ENCODE data around the gene BTN1A1. TPM values are rescaled to one million over a fixed set of nuclear protein-coding genes. Genes with fewer than 3 reads are reported as not detected.

The BTN1A1 gene
- total and polyA plus RNA-seq, 9 of the 15 experiments (the other 6 are each of a cell fraction or from before 2014, with no cell fraction given) = 0.01 to 0.15 (median 0.06) TPM; not detected in 4

- TF ChIP-seq ZNF398 (CRISPR knock-in tag; IDR thresholded peaks at IDR 0.05) = 0 out of 2 replicates have a peak, but pooled peaks have one; percentile 48
- TF ChIP-seq EP300 (IDR thresholded peaks at IDR 0.05; ENCODE audit: low read length) = no peak
- TF ChIP-seq SIRT6 (IDR thresholded peaks at IDR 0.05; ENCODE audit: low read depth, low read length) = no peak
- TF ChIP-seq TEAD2 (tag; IDR thresholded peaks at IDR 0.05) = peak; percentile 63; the same call in 1 of the 2 replicates
- TF ChIP-seq ZNF280B (CRISPR knock-in tag; IDR thresholded peaks at IDR 0.05) = no peak
- TF ChIP-seq FOXK2 (conservative IDR thresholded peaks at IDR 0.05 in 1 of 2, IDR thresholded peaks at IDR 0.05 in 1 of 2; ENCODE audit: low read depth in 2 of 2) = peak in 1 of 2 experiments; percentile 28; a peak in 1 of 4 replicates
- peak; percentile 50; the same call in 1 of the 2 replicates for TF ChIP-seq ZNF24 (IDR thresholded peaks at IDR 0.05)
- peak; percentile 86 for TF ChIP-seq KLF13 (tag; IDR thresholded peaks at IDR 0.05; ENCODE audit: borderline replicate concordance, low read depth)
- no peak for TF ChIP-seq ARHGAP35 (IDR thresholded peaks at IDR 0.05; ENCODE audit: partially characterized antibody)
- TF ChIP-seq RBM25 (IDR thresholded peaks at IDR 0.05; ENCODE audit: low read depth, low read length, severe bottlenecking) = no peak
- no peak for TF ChIP-seq ZC3H8 (IDR thresholded peaks at IDR 0.05)
- TF ChIP-seq ZNF507 (tag; conservative IDR thresholded peaks at IDR 0.05) = no peak
- TF ChIP-seq SMARCC2 (IDR thresholded peaks at IDR 0.05; ENCODE audit: low read depth) = 0 out of 2 replicates have a peak, but pooled peaks have one; percentile 17
- TF ChIP-seq DPF2 (IDR thresholded peaks at IDR 0.05) = peak; percentile 67
- TF ChIP-seq GABPB1 (CRISPR knock-in tag; IDR thresholded peaks at IDR 0.05) = peak; percentile 50; the same call in 1 of the 2 replicates
- TF ChIP-seq TRIM24 (IDR thresholded peaks at IDR 0.05) = no peak
- TF ChIP-seq MIER1 (IDR thresholded peaks at IDR 0.05; ENCODE audit: low read depth) = peak; percentile 42; the same call in 1 of the 2 replicates
- 0 out of 4 replicates have a peak, but pooled peaks of 1 of the 2 experiments have one; percentile 35 for TF ChIP-seq NRF1 (conservative IDR thresholded peaks at IDR 0.05 in 1 of 2, IDR thresholded peaks at IDR 0.05 in 1 of 2)
- peak; percentile 28; the same call in 1 of the 2 replicates for TF ChIP-seq HMGXB4 (CRISPR knock-in tag; IDR thresholded peaks at IDR 0.05)
- no peak for TF ChIP-seq MYNN (IDR thresholded peaks at IDR 0.05)
- no peak for TF ChIP-seq MYNN (CRISPR knock-in tag; IDR thresholded peaks at IDR 0.05)
- peak; percentile 89 for TF ChIP-seq NUFIP1 (IDR thresholded peaks at IDR 0.05; ENCODE audit: partially characterized antibody)
- TF ChIP-seq KAT7 (CRISPR knock-in tag; IDR thresholded peaks at IDR 0.05; ENCODE audit: borderline replicate concordance) = no peak
- peak; percentile 87 for TF ChIP-seq HINFP (tag; conservative IDR thresholded peaks at IDR 0.05; ENCODE audit: low read depth)
Observed at GRCh38 chr6:26520237-26520849, 20.2 kb downstream of the BTN1A1 start (continued).
